Osteoblast (primary cell): ENCODE results near the gene WHAMM. TPM values are rescaled to one million over a fixed set of nuclear protein-coding genes. Genes with fewer than 3 reads are reported as not detected.
A peak's percentile ranks its signal among the peaks of the same experiment; 100 is the strongest.

Source experiments
- DNase-seq: peaks from one replicate; pipeline ENCODE4 v3.0.0; 2011; ENCODE audit warnings: low spot score, mixed read lengths; ENCODE audit not compliant: insufficient read length; ENCODE audit errors: missing footprints
- H2AFZ ChIP-seq: 2 replicates; pipeline ENCODE4 v1.6.0; 2011; ENCODE audit warnings: mild to moderate bottlenecking, low read length
- H3K27ac ChIP-seq: 2 replicates; pipeline ENCODE4 v1.5.1; 2011; ENCODE audit warnings: mild to moderate bottlenecking, low read depth, low read length, moderate library complexity
- H3K27me3 ChIP-seq: 2 replicates; pipeline ENCODE4 v1.6.0; 2012; ENCODE audit warnings: mild to moderate bottlenecking, control low read depth, inconsistent platforms, low read length, moderate library complexity; ENCODE audit not compliant: insufficient read depth
- H3K36me3 ChIP-seq: 2 replicates; pipeline ENCODE4 v1.5.1; 2011; ENCODE audit warnings: mild to moderate bottlenecking, low read length, control low read depth, moderate library complexity; ENCODE audit not compliant: insufficient read depth
- H3K4me1 ChIP-seq: 2 replicates; pipeline ENCODE4 v1.5.1; 2011; ENCODE audit warnings: mild to moderate bottlenecking, low read length, control low read depth, moderate library complexity; ENCODE audit not compliant: insufficient read depth
- H3K4me2 ChIP-seq: 2 replicates; pipeline ENCODE4 v1.6.0; 2011; ENCODE audit warnings: mild to moderate bottlenecking, low read length; ENCODE audit not compliant: insufficient read depth
- H3K4me3 ChIP-seq: fragments of 200-600 bp; sonication (generic); 3 replicates; pipeline ENCODE4 v1.5.1; 2012; ENCODE audit warnings: mild to moderate bottlenecking, low read length, inconsistent platforms; ENCODE audit not compliant: insufficient read depth
- H3K79me2 ChIP-seq: 2 replicates; pipeline ENCODE4 v1.6.0; 2012; ENCODE audit warnings: mild to moderate bottlenecking, low read length, control low read depth, inconsistent platforms; ENCODE audit not compliant: insufficient read depth
- H3K9me3 ChIP-seq: 2 replicates; pipeline ENCODE4 v1.5.1; 2011; ENCODE audit warnings: low read depth, low read length, control low read depth
- H4K20me1 ChIP-seq: 2 replicates; pipeline ENCODE4 v1.6.0; 2012; ENCODE audit warnings: mild to moderate bottlenecking, low read length, control low read depth; ENCODE audit not compliant: insufficient read depth
- total RNA-seq: library from RNA; depleted of rRNA; stranded (reverse); fragments of >200 nt; gene quantifications from 2 replicates; pipeline ENCODE4 v1.2.3, GENCODE V29; 2012
- TF ChIP-seq, protein P1 (sequence below): IDR thresholded peaks from 2 replicates; pipeline ENCODE4 v1.5.1; 2011; ENCODE audit warnings: mild to moderate bottlenecking, low read depth, low read length, moderate library complexity; ENCODE audit errors: extremely low read depth

The WHAMM gene
- total RNA-seq, 1 donor = 8.3 TPM

DNA sequence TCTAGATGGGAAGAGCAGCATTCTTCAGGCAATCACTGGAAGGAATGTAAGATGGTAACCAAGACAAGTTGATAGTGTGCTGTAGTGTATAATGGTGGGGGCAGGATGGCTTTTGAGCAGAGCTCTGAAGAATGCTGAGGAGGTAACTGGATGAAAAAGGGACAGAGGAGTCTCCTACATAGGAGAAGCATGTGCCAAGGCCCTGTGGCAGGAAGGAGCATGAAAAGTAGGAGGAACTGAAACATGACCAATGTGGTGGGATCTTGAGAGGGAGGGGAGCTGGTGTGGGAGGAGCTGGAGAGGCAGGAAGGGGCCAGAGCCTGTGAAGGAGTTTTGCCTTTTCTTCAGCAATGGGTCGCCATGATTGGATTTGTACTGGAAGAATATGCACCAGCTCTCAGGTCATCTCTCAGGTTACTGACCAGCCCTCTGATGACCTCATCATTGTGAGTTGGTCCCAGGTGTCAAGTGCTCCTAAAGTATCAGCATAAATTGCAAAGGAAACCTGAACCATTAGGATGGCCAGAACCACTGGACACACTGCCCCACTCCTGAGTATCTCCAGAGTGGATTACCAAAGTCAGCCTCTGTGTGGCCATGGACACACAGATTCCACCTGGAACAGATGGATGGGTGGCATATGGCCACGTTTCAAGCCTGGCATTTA is 42.1 kb upstream of the WHAMM start:
- Histone ChIP-seq H3K27me3 (no peaks in the 10 kb centered on the region), H2AFZ (no peak overlapping the region), H4K20me1 (no peaks in the 10 kb centered on the region), H3K36me3 (peaks cover 7% of the 10 kb centered on the region), H3K9me3 (no peaks in the 10 kb centered on the region), H3K27ac (no peak overlapping the region), H3K4me2 (no peak overlapping the region), H3K4me1 (peaks cover 6% of the 10 kb centered on the region), H3K79me2 (no peaks in the 10 kb centered on the region), H3K4me3 (no peak overlapping the region)
- TF ChIP-seq, protein P1, sequence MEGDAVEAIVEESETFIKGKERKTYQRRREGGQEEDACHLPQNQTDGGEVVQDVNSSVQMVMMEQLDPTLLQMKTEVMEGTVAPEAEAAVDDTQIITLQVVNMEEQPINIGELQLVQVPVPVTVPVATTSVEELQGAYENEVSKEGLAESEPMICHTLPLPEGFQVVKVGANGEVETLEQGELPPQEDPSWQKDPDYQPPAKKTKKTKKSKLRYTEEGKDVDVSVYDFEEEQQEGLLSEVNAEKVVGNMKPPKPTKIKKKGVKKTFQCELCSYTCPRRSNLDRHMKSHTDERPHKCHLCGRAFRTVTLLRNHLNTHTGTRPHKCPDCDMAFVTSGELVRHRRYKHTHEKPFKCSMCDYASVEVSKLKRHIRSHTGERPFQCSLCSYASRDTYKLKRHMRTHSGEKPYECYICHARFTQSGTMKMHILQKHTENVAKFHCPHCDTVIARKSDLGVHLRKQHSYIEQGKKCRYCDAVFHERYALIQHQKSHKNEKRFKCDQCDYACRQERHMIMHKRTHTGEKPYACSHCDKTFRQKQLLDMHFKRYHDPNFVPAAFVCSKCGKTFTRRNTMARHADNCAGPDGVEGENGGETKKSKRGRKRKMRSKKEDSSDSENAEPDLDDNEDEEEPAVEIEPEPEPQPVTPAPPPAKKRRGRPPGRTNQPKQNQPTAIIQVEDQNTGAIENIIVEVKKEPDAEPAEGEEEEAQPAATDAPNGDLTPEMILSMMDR = no peak
- DNase-seq = no peak

DNA sequence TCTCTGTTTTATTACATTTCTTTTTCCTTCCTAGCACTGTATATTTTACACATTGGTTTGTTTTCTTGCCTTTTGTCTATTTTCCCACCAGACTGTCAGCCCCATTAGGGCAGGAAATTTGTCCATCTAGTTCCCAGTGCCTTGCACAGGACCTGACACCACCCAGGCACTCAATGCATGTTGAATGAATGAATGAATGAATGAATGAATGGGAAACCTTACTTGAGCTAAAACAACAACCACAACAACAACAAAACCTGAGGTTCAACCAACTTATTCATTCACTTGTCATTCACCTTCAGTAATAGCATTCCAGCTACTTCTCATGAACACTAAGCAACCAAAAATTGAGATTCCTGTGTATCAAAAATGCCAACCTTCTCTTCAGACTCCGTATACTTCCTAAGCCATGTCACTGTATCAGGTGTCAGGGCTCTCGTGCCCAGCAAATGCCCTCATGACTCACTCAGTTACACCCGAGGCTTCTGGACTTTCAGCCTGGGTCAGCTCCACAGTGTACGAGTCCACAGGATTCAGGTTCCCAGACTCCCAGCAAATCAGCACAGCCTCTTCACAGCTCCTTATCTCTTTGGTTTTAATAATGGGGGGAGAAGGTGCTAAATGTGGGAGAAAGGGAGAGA is 40.9 kb upstream of the WHAMM start:
- Histone ChIP-seq H3K4me2 (no peak overlapping the region), H3K9me3 (no peaks in the 10 kb centered on the region), H2AFZ (no peak overlapping the region), H3K36me3 (peaks cover 5% of the 10 kb centered on the region), H3K27me3 (no peaks in the 10 kb centered on the region), H3K4me1 (peaks cover 6% of the 10 kb centered on the region), H3K79me2 (no peaks in the 10 kb centered on the region), H3K4me3 (no peak overlapping the region), H4K20me1 (no peaks in the 10 kb centered on the region), H3K27ac (no peak overlapping the region)
- TF ChIP-seq, protein P1 = no peak
- DNase-seq = peak; percentile 84

DNA sequence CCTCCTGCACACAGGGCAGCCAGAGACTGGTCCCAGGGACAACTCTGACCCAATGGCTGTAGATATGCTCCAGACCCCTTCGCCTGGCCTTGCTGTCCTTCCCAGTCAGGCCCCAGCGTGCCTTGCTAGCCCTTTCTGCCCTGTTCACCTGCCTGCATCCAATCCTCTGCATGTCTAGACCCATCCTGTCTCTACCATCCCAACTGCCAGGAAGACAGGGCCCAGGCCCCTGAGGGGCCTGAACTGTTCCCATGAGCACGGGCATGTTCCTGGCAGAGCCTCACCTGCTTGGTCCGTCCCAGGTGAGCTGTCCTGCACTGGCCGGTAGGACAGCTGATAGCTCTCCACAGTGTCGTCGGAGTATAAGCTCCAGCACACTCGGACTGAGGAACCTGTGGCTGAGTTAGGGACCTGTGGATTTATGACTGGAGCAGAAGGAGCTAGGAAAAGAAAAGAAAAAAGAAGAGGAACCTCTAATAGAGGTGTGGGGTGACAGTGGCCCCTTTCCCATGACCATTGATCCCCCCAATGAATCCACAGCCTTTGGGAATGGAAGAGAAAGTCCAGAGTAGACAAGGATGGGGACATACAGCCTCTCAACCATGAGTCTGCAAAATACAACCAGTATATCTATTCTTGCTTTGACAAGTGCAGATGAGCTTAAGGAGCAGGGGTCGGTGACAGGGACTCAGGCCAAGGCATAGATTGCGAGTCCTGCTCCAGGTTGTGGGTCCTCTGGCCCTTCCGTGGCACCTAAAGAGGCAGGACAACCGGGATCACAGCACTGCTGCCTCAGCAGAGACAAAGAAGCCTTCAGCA is 37.4 kb upstream of the WHAMM start:
- no peak for DNase-seq
- no peaks in the 10 kb centered on the region for H4K20me1 ChIP-seq
- H2AFZ ChIP-seq = no peak overlapping the region
- peaks cover 6% of the 10 kb centered on the region for H3K4me1 ChIP-seq
- H3K4me3 ChIP-seq = no peak overlapping the region
- no peak overlapping the region for H3K4me2 ChIP-seq
- no peaks in the 10 kb centered on the region for H3K79me2 ChIP-seq
- no peaks in the 10 kb centered on the region for H3K27me3 ChIP-seq
- H3K36me3 ChIP-seq = no peaks in the 10 kb centered on the region
- TF ChIP-seq, protein P1 = no peak
- H3K9me3 ChIP-seq = no peaks in the 10 kb centered on the region
- no peak overlapping the region for H3K27ac ChIP-seq

DNA sequence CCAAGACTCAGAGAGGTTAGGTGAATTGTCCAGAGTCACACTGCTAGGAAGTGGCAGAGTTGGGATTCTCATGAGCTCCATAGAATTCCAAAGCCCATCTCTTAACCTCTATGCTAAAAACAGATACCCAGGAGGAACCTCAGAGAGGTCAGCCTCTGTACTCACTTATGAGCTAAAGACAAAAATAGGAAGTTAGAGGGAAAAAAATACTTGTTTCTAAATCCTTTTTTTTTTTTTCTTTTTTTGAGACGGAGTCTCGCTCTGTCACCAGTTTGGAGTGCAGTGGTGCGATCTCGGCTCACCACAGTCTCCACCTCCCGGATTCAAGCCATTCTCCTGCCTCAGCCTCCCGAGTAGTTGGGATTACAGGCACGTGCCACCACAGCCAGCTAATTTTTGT is 34.9 kb upstream of the WHAMM start:
- Histone ChIP-seq H3K36me3 (no peaks in the 10 kb centered on the region), H3K27me3 (no peaks in the 10 kb centered on the region), H4K20me1 (no peaks in the 10 kb centered on the region), H3K9me3 (no peaks in the 10 kb centered on the region), H3K4me3 (no peak overlapping the region), H3K4me2 (no peak overlapping the region), H3K4me1 (no peaks in the 10 kb centered on the region), H3K79me2 (no peaks in the 10 kb centered on the region), H3K27ac (no peak overlapping the region), H2AFZ (no peak overlapping the region)
- TF ChIP-seq, protein P1 = no peak
- no peak for DNase-seq
